Thyroid gland (tissue), 4 donors: ENCODE data around the gene PRODH. TPM values are rescaled to one million over a fixed set of nuclear protein-coding genes. Genes with fewer than 3 reads are reported as not detected.
"Not testable (repeated sequence)": the region's sequence is repeated elsewhere in the genome, so short reads cannot be mapped to it uniquely, and the experiment has no call there.

Experiments used
- DNase-seq, 2 donors: peaks; one replicate each; pipeline ENCODE4 v3.0.0-alpha.2; 2019
- H3K27ac ChIP-seq, 3 donors: fragments of 200-600 bp; sonication (generic); 1 replicate in 2 of 3; 2 replicates in 1 of 3; pipeline ENCODE4 v1.5.1; 2016 to 2019; ENCODE audit warnings: mild to moderate bottlenecking in 1 of 3, moderate library complexity in 1 of 3
- H3K27me3 ChIP-seq: fragments of 200-600 bp; sonication (generic); one replicate; pipeline ENCODE4 v1.5.1; 2019
- H3K36me3 ChIP-seq, 2 donors: fragments of 200-600 bp; sonication (generic); one replicate each; pipeline ENCODE4 v1.5.1; 2016 to 2019
- H3K4me1 ChIP-seq, 2 donors: fragments of 200-600 bp; sonication (generic); one replicate each; pipeline ENCODE4 v1.5.1; 2017 to 2019
- H3K4me3 ChIP-seq, 3 donors: fragments of 200-600 bp; sonication (generic); replicated peaks in 1 of 3; 1 replicate in 2 of 3; 2 replicates in 1 of 3; pipeline ENCODE4 v1.5.1; 2016; ENCODE audit warnings: mild to moderate bottlenecking in 1 of 3
- H3K9me3 ChIP-seq: fragments of 200-600 bp; sonication (generic); one replicate; pipeline ENCODE4 v1.5.1; 2017
- POLR2A ChIP-seq, 2 donors: fragments of 450-650 bp; IDR thresholded peaks; one replicate each; pipeline ENCODE4 v1.6.1; 2017; ENCODE audit warnings: antibody characterized with exemption in 2 of 2, mild to moderate bottlenecking in 2 of 2, moderate library complexity in 1 of 2
- WGBS, 2 donors: methylation state at CpG; one replicate each; pipeline ENCODE4 v1.1.5; 2017; 5-methylcytosine and 5-hydroxymethylcytosine counted together
- intact Hi-C: fragments of 100-400 bp; cut with DNase I; formaldehyde crosslinking; loops from one replicate; pipeline ENCODE4 v1.15.1; 2023
- total RNA-seq, 4 donors: library from RNA; depleted of rRNA; stranded (reverse); fragments of >200 nt; gene quantifications; one replicate each; pipeline ENCODE4 v1.2.3, GENCODE V29; 2016
- TF ChIP-seq, protein P1 (sequence below), 6 experiments: fragments of 200-600 bp in 3 of 6; fragments of 450-650 bp in 3 of 6; sonication (generic) in 3 of 6; IDR thresholded peaks; one replicate each; pipeline ENCODE4 v1.5.1; 2016 to 2019; ENCODE audit warnings: antibody characterized with exemption in 6 of 6, mild to moderate bottlenecking in 2 of 6, inconsistent platforms in 1 of 6, moderate library complexity in 1 of 6

Gene PRODH
- total RNA-seq, 4 donors from 2014 or later, result 1.6 to 10.2 (median 5.2) TPM

GRCh38 chr22:18966748-18967147, 30.7 kb upstream of the PRODH start:
- Histone ChIP-seq H3K36me3 (no peaks in the 10 kb centered on the region), H3K4me3 (no peak overlapping the region), H3K4me1 (peaks cover 0 to 4% of the 10 kb centered on the region in 2 donors), H3K27ac (no peak overlapping the region), H3K9me3 (no peaks in the 10 kb centered on the region), H3K27me3 (no peaks in the 10 kb centered on the region)
- TF ChIP-seq, protein P1, sequence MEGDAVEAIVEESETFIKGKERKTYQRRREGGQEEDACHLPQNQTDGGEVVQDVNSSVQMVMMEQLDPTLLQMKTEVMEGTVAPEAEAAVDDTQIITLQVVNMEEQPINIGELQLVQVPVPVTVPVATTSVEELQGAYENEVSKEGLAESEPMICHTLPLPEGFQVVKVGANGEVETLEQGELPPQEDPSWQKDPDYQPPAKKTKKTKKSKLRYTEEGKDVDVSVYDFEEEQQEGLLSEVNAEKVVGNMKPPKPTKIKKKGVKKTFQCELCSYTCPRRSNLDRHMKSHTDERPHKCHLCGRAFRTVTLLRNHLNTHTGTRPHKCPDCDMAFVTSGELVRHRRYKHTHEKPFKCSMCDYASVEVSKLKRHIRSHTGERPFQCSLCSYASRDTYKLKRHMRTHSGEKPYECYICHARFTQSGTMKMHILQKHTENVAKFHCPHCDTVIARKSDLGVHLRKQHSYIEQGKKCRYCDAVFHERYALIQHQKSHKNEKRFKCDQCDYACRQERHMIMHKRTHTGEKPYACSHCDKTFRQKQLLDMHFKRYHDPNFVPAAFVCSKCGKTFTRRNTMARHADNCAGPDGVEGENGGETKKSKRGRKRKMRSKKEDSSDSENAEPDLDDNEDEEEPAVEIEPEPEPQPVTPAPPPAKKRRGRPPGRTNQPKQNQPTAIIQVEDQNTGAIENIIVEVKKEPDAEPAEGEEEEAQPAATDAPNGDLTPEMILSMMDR (IDR thresholded peaks at IDR 0.05), result no peak
- TF ChIP-seq POLR2A (IDR thresholded peaks at IDR 0.05), result no peak
- no peak for DNase-seq
- intact Hi-C loops, result no loop called here
- 71 to 83% methylated on average over 2 to 7 of the region's 7 CpGs for WGBS, 2 donors

DNA sequence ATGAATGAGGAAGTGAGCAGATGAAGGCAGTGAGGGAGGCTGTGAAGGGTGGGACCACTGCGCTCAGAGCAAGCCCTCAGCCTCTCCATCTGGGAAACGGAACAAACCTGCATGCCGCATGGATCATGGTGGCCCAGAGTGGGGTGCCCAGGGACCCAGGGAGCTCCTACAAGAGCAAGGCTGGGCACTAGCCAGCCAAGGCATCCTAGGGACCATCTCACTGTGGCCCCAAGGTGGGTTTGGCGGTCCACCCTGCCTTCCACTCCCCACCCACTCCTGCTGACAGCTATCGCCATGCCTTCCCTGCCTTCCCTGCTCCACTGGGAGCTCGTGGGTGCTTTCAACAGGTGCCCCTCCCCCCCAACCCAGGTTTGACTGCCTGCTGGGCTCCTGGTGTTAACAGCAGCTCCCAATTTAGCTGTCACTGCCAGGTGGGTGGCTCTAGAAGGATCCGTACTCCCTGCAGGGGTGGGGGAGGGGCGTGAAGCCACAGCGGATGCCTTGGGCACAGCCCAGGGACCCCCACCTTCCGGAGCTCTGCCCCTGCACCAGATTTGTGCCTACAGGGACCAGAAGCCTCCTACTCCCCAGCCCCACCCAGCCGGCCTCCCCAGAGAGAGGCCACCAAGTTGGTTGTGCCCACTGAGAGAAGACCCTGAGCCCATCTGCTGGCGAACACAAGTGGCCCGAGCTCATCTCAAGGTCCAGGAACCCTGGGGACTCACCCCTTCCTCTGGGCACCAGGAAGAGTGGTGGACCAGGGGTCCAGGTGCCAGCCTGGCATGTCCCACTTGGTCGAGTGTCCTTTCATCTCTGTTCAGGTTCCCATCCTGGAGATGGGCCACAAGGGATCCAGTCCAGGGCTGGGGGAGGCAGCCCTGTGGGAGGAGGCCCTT, 29.7 kb upstream of the PRODH start:
- intact Hi-C loops, result no loop called here
- H3K4me1 ChIP-seq, result peaks cover 0 to 2% of the 10 kb centered on the region in 2 donors
- H3K9me3 ChIP-seq, result no peaks in the 10 kb centered on the region
- no peak for DNase-seq
- H3K27me3 ChIP-seq, result no peaks in the 10 kb centered on the region
- H3K4me3 ChIP-seq, result no peak overlapping the region
- WGBS, 2 donors, result 77 to 79% methylated on average over 6 to 9 of the region's 14 CpGs
- no peak overlapping the region for H3K27ac ChIP-seq
- TF ChIP-seq POLR2A (IDR thresholded peaks at IDR 0.05), result no peak
- TF ChIP-seq, protein P1 (IDR thresholded peaks at IDR 0.05), result no peak
- H3K36me3 ChIP-seq, result no peaks in the 10 kb centered on the region

GRCh38 chr22:18964501-18965265, 28.6 kb upstream of the PRODH start:
- H3K9me3 ChIP-seq, H3K36me3 ChIP-seq, H3K27me3 ChIP-seq, H3K4me3 ChIP-seq, intact Hi-C loops, H3K4me1 ChIP-seq, H3K27ac ChIP-seq, DNase-seq: not testable (repeated sequence)
- WGBS, 2 donors, result 88 to 89% methylated on average over 5 to 11 of the region's 19 CpGs

- H3K27me3 ChIP-seq, intact Hi-C loops: not testable (repeated sequence)
These were observed 28.0 kb upstream of the PRODH start for GRCh38 chr22:18964051-18964450.

GRCh38 chr22:18962308-18962635, 26.2 kb upstream of the PRODH start:
- no peak overlapping the region for H3K27ac ChIP-seq
- intact Hi-C loops, result no loop called here
- no peaks in the 10 kb centered on the region for H3K36me3 ChIP-seq
- DNase-seq, result no peak
- no peaks in the 10 kb centered on the region for H3K27me3 ChIP-seq
- H3K4me1 ChIP-seq, result no peaks in the 10 kb centered on the region
- WGBS, 2 donors, result 85 to 89% methylated on average over 3 of the region's 3 CpGs
- no peak overlapping the region for H3K4me3 ChIP-seq
- TF ChIP-seq POLR2A (IDR thresholded peaks at IDR 0.05), result no peak
- TF ChIP-seq, protein P1 (IDR thresholded peaks at IDR 0.05), result no peak
- no peaks in the 10 kb centered on the region for H3K9me3 ChIP-seq

More at GRCh38 chr22:18964051-18964450, 28.0 kb upstream of the PRODH start:
- not testable (repeated sequence) for H3K36me3 ChIP-seq, H3K27ac ChIP-seq, H3K9me3 ChIP-seq, H3K4me1 ChIP-seq, H3K4me3 ChIP-seq, DNase-seq
- 81 to 86% methylated on average over 8 to 9 of the region's 10 CpGs for WGBS, 2 donors

GRCh38 chr22:18961632-18962307, 25.7 kb upstream of the PRODH start:
- H3K9me3 ChIP-seq, DNase-seq, intact Hi-C loops, H3K36me3 ChIP-seq, H3K4me1 ChIP-seq, H3K27ac ChIP-seq, H3K27me3 ChIP-seq, H3K4me3 ChIP-seq: not testable (repeated sequence)
- WGBS, 2 donors, result 83 to 89% methylated on average over 8 of the region's 8 CpGs

GRCh38 chr22:18961201-18961600, 25.1 kb upstream of the PRODH start:
- H3K4me1 ChIP-seq, H3K27ac ChIP-seq, H3K9me3 ChIP-seq, intact Hi-C loops, H3K4me3 ChIP-seq, H3K27me3 ChIP-seq, DNase-seq, H3K36me3 ChIP-seq: not testable (repeated sequence)
- 80% methylated on average over 5 of the region's 7 CpGs; no CpG with 5 or more reads in 1 of the 2 donors for WGBS, 2 donors

- H3K36me3 ChIP-seq, intact Hi-C loops, H3K4me1 ChIP-seq, H3K27ac ChIP-seq, H3K27me3 ChIP-seq, H3K4me3 ChIP-seq, DNase-seq, H3K9me3 ChIP-seq: not testable (repeated sequence)
- 80% methylated on average over 2 of the region's 11 CpGs; no CpG with 5 or more reads in 1 of the 2 donors for WGBS, 2 donors
These were observed 24.2 kb upstream of the PRODH start for GRCh38 chr22:18960166-18960820.

DNA sequence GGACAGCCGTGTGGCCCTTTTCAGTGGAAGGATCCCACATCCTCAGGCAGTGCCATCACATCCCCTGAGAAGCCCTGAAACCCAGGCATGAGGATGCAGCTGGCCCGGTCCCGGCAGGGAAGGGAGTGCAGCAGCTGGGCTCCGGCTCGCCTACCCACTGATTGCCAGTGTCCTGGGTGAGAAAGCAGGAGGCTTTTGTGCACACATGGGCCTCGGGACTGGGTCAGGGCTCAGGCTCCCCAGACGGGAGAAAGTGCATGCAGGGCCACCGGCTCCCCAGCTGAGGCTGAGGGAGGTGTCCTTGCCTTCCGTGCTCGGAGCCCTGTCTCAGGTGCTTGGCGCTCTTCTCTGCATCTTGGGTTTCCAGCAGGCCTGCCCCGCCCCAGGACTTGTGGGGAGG, 23.6 kb upstream of the PRODH start:
- H3K9me3 ChIP-seq, DNase-seq, H3K27me3 ChIP-seq, intact Hi-C loops, H3K36me3 ChIP-seq, H3K27ac ChIP-seq, H3K4me3 ChIP-seq, H3K4me1 ChIP-seq: not testable (repeated sequence)
- WGBS, 2 donors, result 87 to 89% methylated on average over 3 to 6 of the region's 12 CpGs
